Activated T-helper 1 cell treated with anti-CD3 and anti-CD28 coated beads, Interleukin-12 subunit alpha, Interleukin-12 subunit beta, Interleukin-2, Interleukin-4 antibody, amounts not matched to agents 30 ng/mL and 10 ng/mL and 1 ng/mL, durations not matched to agents 14 hours and 24 hours and 36 hours (primary cell): Measurements from ENCODE around the gene MRGPRE. TPM values are rescaled to one million over a fixed set of nuclear protein-coding genes. Genes with fewer than 3 reads are reported as not detected.

Experiments used
- DNase-seq: peaks from one replicate; pipeline ENCODE4 v3.0.0; 2021; ENCODE audit warnings: low spot score
- H3K27ac Mint-ChIP-seq: one replicate; pipeline ENCODE4 v1.8.0; 2021; ENCODE audit warnings: mild to moderate bottlenecking, mixed read lengths
- H3K27me3 Mint-ChIP-seq: one replicate; pipeline ENCODE4 v1.8.0; 2022; ENCODE audit warnings: mild to moderate bottlenecking, moderate library complexity, mixed read lengths; ENCODE audit not compliant: insufficient read depth
- H3K36me3 Mint-ChIP-seq: one replicate; pipeline ENCODE4 v1.8.0; 2021; ENCODE audit warnings: low read depth, mixed read lengths
- H3K4me1 Mint-ChIP-seq: one replicate; pipeline ENCODE4 v1.8.0; 2021; ENCODE audit warnings: low read depth, mixed read lengths
- H3K4me3 Mint-ChIP-seq: one replicate; pipeline ENCODE4 v1.8.0; 2021; ENCODE audit warnings: mild to moderate bottlenecking, moderate library complexity, mixed read lengths
- H3K9me3 Mint-ChIP-seq: one replicate; pipeline ENCODE4 v1.8.0; 2021; ENCODE audit warnings: mixed read lengths
- intact Hi-C: fragments of 100-400 bp; cut with micrococcal nuclease; formaldehyde crosslinking; loops from one replicate; pipeline ENCODE4 v1.15.1; 2024
- total RNA-seq: library from RNA; stranded (reverse); gene quantifications from 2 replicates; pipeline ENCODE4 v1.2.3, GENCODE V29; 2022

MRGPRE gene
- total RNA-seq, 1 donor from 2014 or later = not detected

GRCh38 chr11:3214420-3214699, 17.9 kb downstream of the MRGPRE start:
- H3K4me3 Mint-ChIP-seq = no peak overlapping the region
- DNase-seq = no peak
- peaks cover 3% of the 10 kb centered on the region for H3K27me3 Mint-ChIP-seq
- H3K36me3 Mint-ChIP-seq = no peaks in the 10 kb centered on the region
- intact Hi-C loops = no loop called here
- no peaks in the 10 kb centered on the region for H3K9me3 Mint-ChIP-seq
- H3K4me1 Mint-ChIP-seq = no peaks in the 10 kb centered on the region
- H3K27ac Mint-ChIP-seq = no peak overlapping the region

DNA sequence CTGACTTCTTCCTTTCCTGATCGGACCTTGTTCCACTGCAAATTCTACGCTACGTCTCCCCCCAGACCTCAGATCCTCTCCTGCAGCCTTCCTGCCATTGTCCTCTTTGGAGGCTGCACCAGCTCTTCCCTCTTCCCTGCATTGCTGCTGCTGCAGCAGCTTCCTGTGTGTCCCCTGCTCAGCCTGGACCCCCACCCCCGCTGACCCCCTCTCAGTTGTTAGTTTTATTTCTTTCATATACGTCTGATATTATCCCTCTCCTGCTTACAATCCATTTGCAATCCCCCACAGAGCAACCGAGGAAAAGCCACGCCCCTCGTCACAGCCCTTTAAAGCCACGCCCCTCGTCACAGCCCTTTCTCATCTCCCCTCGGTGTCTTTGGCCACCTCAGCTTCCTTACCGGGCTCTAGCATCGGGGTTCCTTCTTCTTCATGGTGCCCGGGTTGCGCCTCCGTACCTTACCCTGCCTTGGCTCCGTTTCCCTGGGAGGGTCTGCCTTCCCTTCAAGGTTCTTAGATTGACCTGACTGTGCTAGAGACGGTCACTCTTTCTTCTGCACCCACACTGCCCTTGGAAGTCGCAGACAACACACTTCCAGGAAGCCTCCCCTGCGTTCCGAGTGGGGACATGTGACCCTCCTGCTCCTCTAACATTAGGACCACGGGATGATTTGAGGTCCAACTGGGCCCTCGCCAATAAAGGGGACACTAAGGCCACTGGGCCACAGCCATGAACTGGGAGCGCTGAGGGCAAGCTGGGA, 18.4 kb downstream of the MRGPRE start:
- no peaks in the 10 kb centered on the region for H3K36me3 Mint-ChIP-seq

DNA sequence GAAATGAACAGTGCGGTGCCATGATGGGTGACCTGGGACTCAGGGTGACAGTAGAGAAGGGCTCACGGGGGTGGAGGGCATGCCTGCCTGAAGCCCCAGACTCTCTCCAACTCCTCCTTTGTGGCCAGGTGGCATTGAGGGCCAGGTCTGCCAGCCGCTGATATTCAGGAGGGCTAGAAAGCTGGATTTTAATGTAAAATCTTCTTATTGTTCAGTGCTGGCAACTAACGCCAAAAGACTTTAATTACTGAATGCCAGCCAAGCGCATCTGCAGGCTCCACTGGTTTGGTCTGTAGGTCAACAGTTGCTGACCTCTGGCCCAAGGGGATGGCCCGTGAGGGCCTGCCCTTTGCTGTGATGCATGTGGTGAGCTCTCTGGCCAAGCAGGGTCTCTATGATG, 23.9 kb downstream of the MRGPRE start:
- H3K36me3 Mint-ChIP-seq = no peaks in the 10 kb centered on the region
- intact Hi-C loops = no loop called here
- H3K27ac Mint-ChIP-seq = no peak overlapping the region
- no peak overlapping the region for H3K4me3 Mint-ChIP-seq
- H3K4me1 Mint-ChIP-seq = no peaks in the 10 kb centered on the region
- peaks cover 3% of the 10 kb centered on the region for H3K27me3 Mint-ChIP-seq
- H3K9me3 Mint-ChIP-seq = no peaks in the 10 kb centered on the region
- DNase-seq = no peak

More for the DNA sequence above, 18.4 kb downstream of the MRGPRE start:
- Mint-ChIP-seq H3K27ac (no peak overlapping the region), H3K4me3 (no peak overlapping the region), H3K9me3 (no peaks in the 10 kb centered on the region), H3K27me3 (peaks cover 3% of the 10 kb centered on the region), H3K4me1 (no peaks in the 10 kb centered on the region)
- no peak for DNase-seq
- intact Hi-C loops = no loop called here

GRCh38 chr11:3207526-3208189, 24.6 kb downstream of the MRGPRE start:
- Mint-ChIP-seq H3K9me3 (no peaks in the 10 kb centered on the region), H3K27me3 (peaks cover 4% of the 10 kb centered on the region), H3K27ac (no peak overlapping the region), H3K4me1 (no peaks in the 10 kb centered on the region), H3K36me3 (no peaks in the 10 kb centered on the region), H3K4me3 (no peak overlapping the region)
- no peak for DNase-seq
- intact Hi-C loops = no loop called here

GRCh38 chr11:3206922-3207204, 25.4 kb downstream of the MRGPRE start:
- H3K27ac Mint-ChIP-seq = no peak overlapping the region
- no peaks in the 10 kb centered on the region for H3K36me3 Mint-ChIP-seq
- H3K4me1 Mint-ChIP-seq = no peaks in the 10 kb centered on the region
- H3K27me3 Mint-ChIP-seq = peaks cover 7% of the 10 kb centered on the region
- H3K9me3 Mint-ChIP-seq = no peaks in the 10 kb centered on the region
- intact Hi-C loops = no loop called here
- no peak for DNase-seq
- H3K4me3 Mint-ChIP-seq = no peak overlapping the region

- no peak overlapping the region for H3K27ac Mint-ChIP-seq
- no peak overlapping the region for H3K4me3 Mint-ChIP-seq
- intact Hi-C loops = no loop called here
- H3K27me3 Mint-ChIP-seq = peaks cover 5% of the 10 kb centered on the region
- no peaks in the 10 kb centered on the region for H3K4me1 Mint-ChIP-seq
- H3K9me3 Mint-ChIP-seq = no peaks in the 10 kb centered on the region
- no peaks in the 10 kb centered on the region for H3K36me3 Mint-ChIP-seq
- no peak for DNase-seq
These were observed 25.9 kb downstream of the MRGPRE start for GRCh38 chr11:3206156-3206921.

- Mint-ChIP-seq H3K27ac (no peak overlapping the region), H3K27me3 (peaks cover 5% of the 10 kb centered on the region), H3K4me3 (no peak overlapping the region), H3K4me1 (no peaks in the 10 kb centered on the region), H3K36me3 (no peaks in the 10 kb centered on the region), H3K9me3 (no peaks in the 10 kb centered on the region)
- DNase-seq = no peak
- intact Hi-C loops = no loop called here
These were observed 26.7 kb downstream of the MRGPRE start for GRCh38 chr11:3205261-3206155.

GRCh38 chr11:3204141-3205015, 27.8 kb downstream of the MRGPRE start:
- intact Hi-C loops = no loop called here
- Mint-ChIP-seq H3K27me3 (peaks cover 5% of the 10 kb centered on the region), H3K4me3 (no peak overlapping the region), H3K4me1 (no peaks in the 10 kb centered on the region), H3K27ac (no peak overlapping the region), H3K36me3 (no peaks in the 10 kb centered on the region), H3K9me3 (no peaks in the 10 kb centered on the region)
- DNase-seq = no peak

DNA sequence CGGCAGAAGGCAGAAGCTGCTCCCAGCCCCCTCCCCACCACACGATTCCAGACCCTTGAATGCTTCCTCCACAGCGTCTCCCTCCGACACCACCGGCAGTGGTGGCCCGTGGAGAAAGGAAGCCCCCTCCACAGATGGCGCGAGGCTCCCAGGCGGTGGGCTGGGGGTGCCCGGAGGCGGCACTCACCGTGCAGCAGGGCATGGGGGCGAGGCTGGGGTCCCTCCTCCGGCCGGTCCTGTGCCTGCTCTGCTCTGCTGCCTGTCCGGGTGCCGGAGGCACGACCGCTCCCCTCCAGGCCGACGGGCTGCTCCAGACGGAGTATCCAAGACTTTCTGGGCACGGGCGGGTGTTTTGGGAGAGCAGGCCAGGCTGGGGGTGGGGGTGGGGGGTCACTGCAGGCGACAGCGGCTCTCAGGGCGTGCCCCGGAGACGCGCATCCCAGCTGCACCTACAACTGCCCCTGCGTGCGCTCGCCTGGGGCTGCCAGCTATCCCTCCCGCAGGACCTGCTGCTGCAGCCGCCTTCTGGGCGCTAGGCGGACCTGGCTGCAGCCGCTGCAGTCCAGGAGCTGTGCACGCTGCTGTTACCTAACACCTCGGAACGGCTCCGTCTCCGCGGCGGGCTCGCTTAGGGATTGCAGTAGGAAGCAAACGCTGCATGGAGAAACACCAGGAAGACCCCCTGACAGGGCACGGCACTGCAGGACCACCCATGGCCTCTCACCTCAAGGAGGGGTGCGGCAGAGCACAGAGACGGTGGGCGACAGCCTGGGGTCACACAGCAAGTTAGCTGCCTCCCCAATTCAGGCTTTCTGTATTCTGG, 28.8 kb downstream of the MRGPRE start:
- H3K4me3 Mint-ChIP-seq = no peak overlapping the region
- H3K4me1 Mint-ChIP-seq = no peaks in the 10 kb centered on the region
- no peak for DNase-seq
- H3K9me3 Mint-ChIP-seq = no peaks in the 10 kb centered on the region
- peaks cover 5% of the 10 kb centered on the region for H3K27me3 Mint-ChIP-seq
- intact Hi-C loops = no loop called here
- no peaks in the 10 kb centered on the region for H3K36me3 Mint-ChIP-seq
- H3K27ac Mint-ChIP-seq = no peak overlapping the region

GRCh38 chr11:3202759-3203158, 29.5 kb downstream of the MRGPRE start:
- DNase-seq = no peak
- Mint-ChIP-seq H3K27me3 (peaks cover 3% of the 10 kb centered on the region), H3K4me1 (no peaks in the 10 kb centered on the region), H3K36me3 (no peaks in the 10 kb centered on the region), H3K4me3 (no peak overlapping the region), H3K27ac (no peak overlapping the region), H3K9me3 (no peaks in the 10 kb centered on the region)
- intact Hi-C loops = no loop called here

- H3K9me3 Mint-ChIP-seq = no peaks in the 10 kb centered on the region
- H3K27me3 Mint-ChIP-seq = peaks cover 3% of the 10 kb centered on the region
- no peak overlapping the region for H3K4me3 Mint-ChIP-seq
- intact Hi-C loops = no loop called here
- H3K27ac Mint-ChIP-seq = no peak overlapping the region
- H3K36me3 Mint-ChIP-seq = no peaks in the 10 kb centered on the region
- DNase-seq = no peak
- no peaks in the 10 kb centered on the region for H3K4me1 Mint-ChIP-seq
These were observed 29.9 kb downstream of the MRGPRE start for GRCh38 chr11:3202305-3202704.
